Endothelial cell of hepatic sinusoid (primary cell): ENCODE measurements around the gene RIPK4.
"Not testable (repeated sequence)": the region's sequence is repeated elsewhere in the genome, so short reads cannot be mapped to it uniquely, and the experiment has no call there.

Experiments
- in situ Hi-C: cut with HindIII; loops from 2 replicates; pipeline ENCODE4 v1.10.0; 2017; ENCODE audit warnings: low sequenced_read_pairs

RIPK4 gene

GRCh38 chr21:41796476-41797080 is 29.7 kb upstream of the RIPK4 start:
- in situ Hi-C loops = no loop called here

GRCh38 chr21:41795726-41796125 is 28.9 kb upstream of the RIPK4 start:
- in situ Hi-C loops = no loop called here

- in situ Hi-C loops = no loop called here
Observed at GRCh38 chr21:41794600-41794999, 27.7 kb upstream of the RIPK4 start.

DNA sequence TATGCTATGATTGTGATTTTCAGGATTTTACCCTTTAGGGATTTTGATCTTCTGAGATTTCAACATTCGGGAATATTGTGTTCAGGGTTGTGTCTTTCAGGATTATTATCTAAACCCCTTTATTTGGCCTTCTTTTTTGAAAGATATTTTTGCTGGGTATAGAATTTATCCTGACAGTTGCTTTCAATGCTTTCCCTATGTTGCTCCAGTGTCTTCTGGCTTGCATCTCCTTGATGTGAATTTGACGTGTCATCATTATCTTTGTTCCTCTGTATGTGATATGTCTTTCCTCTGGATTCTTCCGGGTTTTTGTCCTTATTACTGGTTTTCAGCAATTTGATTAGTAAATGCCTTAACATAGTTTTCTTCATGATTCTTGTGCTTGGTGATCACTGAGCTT is 25.9 kb upstream of the RIPK4 start:
- in situ Hi-C loops = no loop called here

DNA sequence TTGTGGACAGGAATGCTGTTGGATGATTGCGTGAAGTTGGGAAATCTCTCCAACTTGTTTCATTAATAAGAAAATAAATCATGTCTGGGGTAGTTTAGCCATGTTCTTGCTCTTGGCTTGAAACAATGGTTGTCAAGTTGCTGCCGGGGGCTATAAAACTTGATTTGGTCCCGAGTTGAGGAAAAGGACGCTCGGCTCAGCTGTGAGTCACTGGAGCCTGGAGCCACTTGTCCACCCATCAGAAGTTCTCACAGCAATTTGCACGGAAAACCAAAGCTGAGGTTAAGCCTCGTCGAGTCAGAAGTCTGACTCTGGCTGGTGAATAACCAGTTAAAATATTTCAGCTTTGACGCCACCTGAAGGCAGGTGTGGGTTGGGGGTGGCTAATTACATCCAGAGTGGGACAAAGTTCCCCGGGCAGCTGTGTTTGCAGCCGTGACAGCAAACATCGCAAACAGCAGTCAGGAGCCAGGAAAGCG is 19.7 kb upstream of the RIPK4 start:
- in situ Hi-C loops = no loop called here

- in situ Hi-C loops = not testable (repeated sequence)
Observed at GRCh38 chr21:41785262-41785661, 18.4 kb upstream of the RIPK4 start.

- in situ Hi-C loops = no loop called here
Observed at GRCh38 chr21:41784456-41785102, 17.7 kb upstream of the RIPK4 start.

DNA sequence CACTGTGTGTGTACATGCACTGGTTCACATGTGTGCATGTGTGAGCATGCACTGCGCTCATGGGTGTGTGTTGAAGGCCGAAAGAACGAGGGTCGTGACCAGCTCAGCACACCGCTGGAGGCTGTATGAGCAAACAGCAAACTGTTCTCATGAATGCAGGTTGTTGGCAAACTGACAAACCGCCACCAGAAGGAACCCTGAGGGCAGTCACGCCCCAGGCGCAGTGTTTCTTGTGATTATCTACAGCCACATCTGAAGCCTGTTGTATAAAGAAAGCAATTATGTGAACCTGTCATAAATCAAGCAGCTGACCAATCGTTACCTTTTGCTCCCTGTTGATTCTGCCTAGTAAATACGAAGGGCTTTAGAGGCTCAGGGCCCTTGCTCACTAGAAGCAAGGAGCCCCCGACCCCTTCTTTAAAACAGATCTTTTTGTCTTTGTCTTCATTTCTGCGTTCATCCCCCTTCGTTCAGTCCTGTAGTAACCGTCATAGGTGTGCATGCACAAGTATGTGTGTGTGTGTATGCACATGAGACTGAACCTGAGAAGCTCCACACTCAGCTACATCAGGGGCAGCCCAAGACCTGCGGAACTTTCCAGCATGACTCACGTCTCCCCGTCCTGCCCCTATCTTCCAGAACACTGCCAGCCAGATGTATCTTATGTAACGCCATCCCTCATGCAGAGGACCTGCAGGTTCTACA is 16.8 kb upstream of the RIPK4 start:
- in situ Hi-C loops = no loop called here

DNA sequence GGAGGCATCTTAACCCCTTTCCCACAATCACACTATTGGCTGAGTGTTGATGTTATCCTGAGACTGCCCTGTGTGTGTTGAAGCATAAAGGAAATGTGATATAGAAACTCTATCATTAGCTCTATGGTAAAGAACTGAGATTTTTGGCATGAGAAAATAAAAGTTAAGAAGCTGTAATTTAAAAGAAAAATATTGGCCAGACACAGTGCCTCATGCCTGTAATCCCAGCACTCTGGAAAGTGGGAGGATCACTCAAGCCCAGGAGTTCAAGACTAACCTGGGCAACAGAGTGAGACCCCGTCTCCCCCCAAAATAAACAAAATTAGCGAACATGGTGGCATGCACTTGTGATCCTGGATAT is 14.2 kb upstream of the RIPK4 start:
- in situ Hi-C loops = no loop called here

- in situ Hi-C loops = no loop called here
Observed at GRCh38 chr21:41780337-41781049, 13.6 kb upstream of the RIPK4 start.

GRCh38 chr21:41779659-41780058 is 12.8 kb upstream of the RIPK4 start:
- in situ Hi-C loops = no loop called here

- in situ Hi-C loops = no loop called here
Observed at GRCh38 chr21:41778930-41779600, 12.2 kb upstream of the RIPK4 start.

- in situ Hi-C loops = no loop called here
Observed at GRCh38 chr21:41777951-41778815, 11.3 kb upstream of the RIPK4 start.

GRCh38 chr21:41776778-41777177 is 9.9 kb upstream of the RIPK4 start:
- in situ Hi-C loops = no loop called here

- in situ Hi-C loops = no loop called here
Observed at GRCh38 chr21:41775149-41775472, 8.3 kb upstream of the RIPK4 start.

DNA sequence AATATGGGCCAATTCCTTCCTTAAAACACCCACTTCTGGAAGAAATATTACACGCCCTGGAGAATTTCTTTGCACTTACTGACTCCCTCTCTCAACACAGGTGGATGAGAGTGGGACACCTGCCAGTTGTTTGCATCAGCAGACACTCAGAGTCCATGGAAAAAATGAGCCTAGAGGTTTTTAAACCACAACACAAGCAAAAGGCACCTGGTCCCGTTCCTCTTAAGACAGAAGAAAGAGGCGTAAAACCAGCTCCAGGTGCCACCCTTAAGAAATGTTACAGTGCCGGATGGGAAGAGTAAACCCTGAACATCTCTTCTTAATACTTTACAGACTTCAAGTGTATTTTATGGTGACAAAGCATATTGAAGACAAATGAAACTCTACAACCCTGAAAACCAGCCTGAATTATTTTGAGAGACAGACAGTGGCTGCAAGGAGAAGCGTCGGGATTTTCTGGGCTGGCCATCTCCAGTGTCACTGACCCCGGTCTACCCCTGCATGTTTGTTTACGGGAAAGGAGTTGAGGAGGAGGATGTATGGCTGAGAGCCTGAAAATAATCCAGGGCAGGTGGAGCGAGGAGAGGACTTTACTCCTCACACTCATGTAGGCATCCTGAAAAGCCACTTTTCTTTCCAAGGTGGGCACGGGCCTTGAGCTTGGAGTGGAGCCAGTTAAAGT is 7.8 kb upstream of the RIPK4 start:
- in situ Hi-C loops = no loop called here

DNA sequence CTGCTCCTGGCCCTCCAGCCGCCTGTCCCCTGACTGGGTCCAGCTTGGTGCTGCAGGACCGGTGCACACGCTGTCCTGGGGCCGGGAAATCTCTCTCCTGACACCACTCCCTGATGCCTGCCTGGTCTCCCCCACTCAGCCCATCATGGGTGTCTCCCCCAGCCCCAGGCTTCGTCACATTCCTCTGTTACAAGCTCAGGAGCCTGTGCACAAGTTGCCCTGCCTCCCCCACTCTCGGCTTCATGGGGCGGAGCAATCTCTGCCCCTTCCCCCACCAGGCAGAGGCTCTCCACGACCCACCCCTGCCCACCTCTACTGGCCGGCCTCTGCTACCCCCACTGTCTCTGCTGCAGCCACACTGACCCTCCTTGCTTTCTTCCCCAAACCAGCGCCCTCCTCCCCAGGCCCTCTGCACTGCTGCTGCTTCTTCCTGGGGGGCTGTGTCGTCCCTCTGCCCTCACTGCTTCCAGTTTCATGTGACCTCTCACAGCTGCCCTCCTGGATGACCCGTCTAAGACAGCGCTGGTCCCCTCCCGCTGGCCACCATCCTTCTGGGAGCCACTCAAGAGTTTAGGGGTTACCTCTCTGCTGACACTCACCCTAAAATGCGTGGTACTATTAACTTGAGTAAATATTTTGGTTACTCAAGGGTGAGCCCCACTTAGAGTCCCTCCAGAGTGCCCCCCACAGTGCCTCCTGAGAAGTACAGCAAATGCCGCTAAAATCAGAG is 5.7 kb upstream of the RIPK4 start:
- in situ Hi-C loops = no loop called here

- in situ Hi-C loops = no loop called here
Observed at GRCh38 chr21:41771625-41771945, 4.7 kb upstream of the RIPK4 start.

DNA sequence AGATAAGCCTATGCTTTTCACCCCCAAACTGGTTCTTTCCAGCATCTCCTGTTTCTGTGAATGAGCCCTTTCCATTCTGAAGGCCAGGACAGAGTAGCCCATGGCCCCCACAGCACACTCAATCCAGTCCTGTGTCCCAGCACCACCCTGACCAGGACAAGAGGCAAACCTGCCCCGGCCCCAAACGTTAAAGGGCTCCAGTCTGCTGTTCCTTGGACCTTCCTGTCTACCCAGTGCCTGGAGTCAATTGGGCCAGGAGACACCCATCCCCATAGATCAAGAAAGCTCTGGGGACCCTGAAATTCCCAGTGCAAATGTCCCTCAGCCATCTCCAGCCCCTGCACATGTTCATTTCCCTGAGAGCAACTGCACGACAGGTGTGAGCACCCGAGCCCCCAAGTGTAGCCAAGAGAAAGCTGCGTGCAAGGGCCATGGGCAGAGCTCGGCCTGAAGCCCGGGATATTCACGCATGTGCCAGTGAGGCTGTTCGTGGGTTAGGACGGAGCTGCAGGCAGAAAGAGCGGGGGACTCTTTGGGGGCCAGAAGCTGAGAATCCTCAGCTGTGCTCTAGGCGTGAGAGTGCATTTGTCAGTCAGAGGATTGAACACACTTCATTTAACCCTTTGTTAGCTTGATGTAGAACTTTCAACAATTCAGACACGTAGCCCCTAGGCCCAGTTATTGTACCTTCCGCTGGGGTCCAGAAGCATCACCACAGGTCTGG is 4.2 kb upstream of the RIPK4 start:
- in situ Hi-C loops = no loop called here
